Calu3 (cell line): ENCODE results near the gene KIF26B. TPM values are rescaled to one million over a fixed set of nuclear protein-coding genes. Genes with fewer than 3 reads are reported as not detected.

Experiments
- BruUV-seq: library from RNA; stranded (reverse); fragments of 400-500 nt; replicated peaks from 2 replicates; lab custom pipeline; 2021; lab: Mats Ljungman, UMichigan
- CTCF ChIA-PET: fragments of 300-600 bp; sonication (Branson Sonifier 250); formaldehyde crosslinking; loops from one replicate; lab custom pipeline; 2022; ENCODE audit warnings: antibody characterized with exemption; lab: Charles Lee
- DNase-seq: peaks from one replicate; pipeline ENCODE4 v3.0.0; 2022
- H3K27ac Mint-ChIP-seq: one replicate; pipeline ENCODE4 v1.8.0; 2022; ENCODE audit warnings: mixed read lengths; ENCODE audit not compliant: unreplicated experiment
- H3K27me3 Mint-ChIP-seq: one replicate; pipeline ENCODE4 v1.8.0; 2022; ENCODE audit warnings: mixed read lengths; ENCODE audit not compliant: unreplicated experiment
- H3K36me3 Mint-ChIP-seq: one replicate; pipeline ENCODE4 v1.8.0; 2022; ENCODE audit warnings: mild to moderate bottlenecking, moderate library complexity, mixed read lengths; ENCODE audit not compliant: insufficient read depth, unreplicated experiment
- H3K4me1 Mint-ChIP-seq: one replicate; pipeline ENCODE4 v1.8.0; 2022; ENCODE audit warnings: mild to moderate bottlenecking, low read depth, mixed read lengths; ENCODE audit not compliant: unreplicated experiment
- H3K4me3 Mint-ChIP-seq: one replicate; pipeline ENCODE4 v1.8.0; 2022; ENCODE audit warnings: mild to moderate bottlenecking, low read depth, moderate library complexity, mixed read lengths; ENCODE audit not compliant: unreplicated experiment
- H3K9me3 Mint-ChIP-seq: one replicate; pipeline ENCODE4 v1.8.0; 2022; ENCODE audit warnings: low read depth, mixed read lengths; ENCODE audit not compliant: unreplicated experiment
- intact Hi-C: fragments of 100-400 bp; cut with micrococcal nuclease; formaldehyde crosslinking; loops from one replicate; pipeline ENCODE4 v1.10.0; 2022; ENCODE audit not compliant: unreplicated experiment
- total RNA-seq: library from RNA; stranded (reverse); gene quantifications from 2 replicates; pipeline ENCODE4 v1.2.3, GENCODE V29; 2022
- TF ChIP-seq, protein P1 (sequence below): fragments of 200-600 bp; IDR thresholded peaks from one replicate; pipeline ENCODE4 v1.8.0; 2022; ENCODE audit warnings: antibody characterized with exemption; ENCODE audit not compliant: unreplicated experiment

The KIF26B gene
- total RNA-seq, 1 experiment from 2014 or later, result 1.1 TPM

GRCh38 chr1:245549996-245550719 lies 395.4 kb downstream of the KIF26B start:
- H3K27ac Mint-ChIP-seq, result no peak overlapping the region
- H3K9me3 Mint-ChIP-seq, result peaks cover 5% of the 10 kb centered on the region
- no peaks in the 10 kb centered on the region for H3K4me1 Mint-ChIP-seq
- CTCF ChIA-PET, result interaction anchor here (0.7 kb wide), 1 partner anchor 12 kb away, joined by 3 read pairs; no protein-coding TSS in a partner anchor
- intact Hi-C loops, result no loop called here
- no peaks in the 10 kb centered on the region for H3K36me3 Mint-ChIP-seq
- TF ChIP-seq, protein P1, sequence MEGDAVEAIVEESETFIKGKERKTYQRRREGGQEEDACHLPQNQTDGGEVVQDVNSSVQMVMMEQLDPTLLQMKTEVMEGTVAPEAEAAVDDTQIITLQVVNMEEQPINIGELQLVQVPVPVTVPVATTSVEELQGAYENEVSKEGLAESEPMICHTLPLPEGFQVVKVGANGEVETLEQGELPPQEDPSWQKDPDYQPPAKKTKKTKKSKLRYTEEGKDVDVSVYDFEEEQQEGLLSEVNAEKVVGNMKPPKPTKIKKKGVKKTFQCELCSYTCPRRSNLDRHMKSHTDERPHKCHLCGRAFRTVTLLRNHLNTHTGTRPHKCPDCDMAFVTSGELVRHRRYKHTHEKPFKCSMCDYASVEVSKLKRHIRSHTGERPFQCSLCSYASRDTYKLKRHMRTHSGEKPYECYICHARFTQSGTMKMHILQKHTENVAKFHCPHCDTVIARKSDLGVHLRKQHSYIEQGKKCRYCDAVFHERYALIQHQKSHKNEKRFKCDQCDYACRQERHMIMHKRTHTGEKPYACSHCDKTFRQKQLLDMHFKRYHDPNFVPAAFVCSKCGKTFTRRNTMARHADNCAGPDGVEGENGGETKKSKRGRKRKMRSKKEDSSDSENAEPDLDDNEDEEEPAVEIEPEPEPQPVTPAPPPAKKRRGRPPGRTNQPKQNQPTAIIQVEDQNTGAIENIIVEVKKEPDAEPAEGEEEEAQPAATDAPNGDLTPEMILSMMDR, result no peak
- no peak for DNase-seq
- BruUV-seq, result no TSS peak
- H3K27me3 Mint-ChIP-seq, result peaks cover 28% of the 10 kb centered on the region
- no peak overlapping the region for H3K4me3 Mint-ChIP-seq

DNA sequence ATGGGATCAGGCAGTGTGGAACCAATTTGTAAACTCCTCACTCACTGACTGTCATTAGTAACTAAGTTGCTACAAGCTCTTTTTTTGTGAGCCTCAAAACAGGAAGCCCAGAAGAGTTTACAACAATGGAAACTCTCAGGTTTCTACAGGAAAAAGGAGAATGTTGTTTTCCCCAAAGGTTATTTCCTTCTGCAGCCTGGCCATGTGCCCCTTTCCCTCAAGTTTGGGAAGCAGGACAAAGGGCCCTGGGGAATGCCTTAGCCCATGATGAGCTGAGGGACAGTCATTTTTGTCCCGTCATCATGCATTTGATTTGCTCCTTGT lies 395.9 kb downstream of the KIF26B start:
- intact Hi-C loops, result no loop called here
- Mint-ChIP-seq H3K4me3 (no peak overlapping the region), H3K9me3 (peaks cover 5% of the 10 kb centered on the region), H3K27me3 (peaks cover 33% of the 10 kb centered on the region), H3K27ac (no peak overlapping the region), H3K4me1 (no peaks in the 10 kb centered on the region), H3K36me3 (no peaks in the 10 kb centered on the region)
- CTCF ChIA-PET, result interaction anchor here (0.6 kb wide), 2 partner anchors 182 to 401 kb away, joined by 3 to 4 read pairs; no protein-coding TSS in a partner anchor
- no TSS peak for BruUV-seq
- no peak for DNase-seq
- TF ChIP-seq, protein P1, result no peak

DNA sequence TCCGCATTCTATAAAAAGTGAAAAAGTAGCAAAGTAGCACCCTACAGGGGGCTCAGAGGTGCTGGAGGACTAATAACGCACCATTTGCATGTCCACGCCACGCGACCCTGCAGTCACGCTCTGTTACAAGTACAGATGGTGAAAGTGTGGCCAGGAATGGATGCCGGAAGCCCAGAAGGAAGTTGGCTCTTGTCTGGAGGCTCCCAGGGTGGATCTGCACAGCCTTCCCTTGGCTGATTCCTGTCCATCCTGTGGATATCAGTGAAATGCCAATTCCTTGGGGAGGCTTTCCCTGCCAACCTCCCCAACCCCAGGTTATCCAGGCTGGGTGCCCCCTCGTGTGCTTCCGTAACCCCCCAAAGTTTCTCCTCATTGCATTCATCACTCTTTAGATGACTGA lies 396.8 kb downstream of the KIF26B start:
- Mint-ChIP-seq H3K36me3 (no peaks in the 10 kb centered on the region), H3K27ac (no peak overlapping the region), H3K27me3 (peaks cover 39% of the 10 kb centered on the region), H3K4me3 (no peak overlapping the region), H3K4me1 (no peaks in the 10 kb centered on the region), H3K9me3 (peaks cover 7% of the 10 kb centered on the region)
- TF ChIP-seq, protein P1, result no peak
- BruUV-seq, result no TSS peak
- CTCF ChIA-PET, result interaction anchor here (0.6 kb wide), 1 partner anchor 183 kb away, joined by 3 read pairs; no protein-coding TSS in a partner anchor
- intact Hi-C loops, result no loop called here
- no peak for DNase-seq

- Mint-ChIP-seq H3K4me3 (no peak overlapping the region), H3K36me3 (no peaks in the 10 kb centered on the region), H3K27me3 (peaks cover 39% of the 10 kb centered on the region), H3K27ac (no peak overlapping the region), H3K4me1 (no peaks in the 10 kb centered on the region), H3K9me3 (peaks cover 7% of the 10 kb centered on the region)
- BruUV-seq, result no TSS peak
- TF ChIP-seq, protein P1, result no peak
- CTCF ChIA-PET, result no interaction called here
- DNase-seq, result no peak
- intact Hi-C loops, result no loop called here
Measured at GRCh38 chr1:245552331-245552730, 397.5 kb downstream of the KIF26B start.
